ENCODE measurements around the gene FADS1. TPM values are rescaled to one million over a fixed set of nuclear protein-coding genes. Genes with fewer than 3 reads are reported as not detected.

FADS1 gene
- total RNA-seq, 1 donor from 2014 or later, result 155 TPM

GRCh38 chr11:61793829-61794204, 23.0 kb downstream of the FADS1 start:
- TF ChIP-seq, protein P1, sequence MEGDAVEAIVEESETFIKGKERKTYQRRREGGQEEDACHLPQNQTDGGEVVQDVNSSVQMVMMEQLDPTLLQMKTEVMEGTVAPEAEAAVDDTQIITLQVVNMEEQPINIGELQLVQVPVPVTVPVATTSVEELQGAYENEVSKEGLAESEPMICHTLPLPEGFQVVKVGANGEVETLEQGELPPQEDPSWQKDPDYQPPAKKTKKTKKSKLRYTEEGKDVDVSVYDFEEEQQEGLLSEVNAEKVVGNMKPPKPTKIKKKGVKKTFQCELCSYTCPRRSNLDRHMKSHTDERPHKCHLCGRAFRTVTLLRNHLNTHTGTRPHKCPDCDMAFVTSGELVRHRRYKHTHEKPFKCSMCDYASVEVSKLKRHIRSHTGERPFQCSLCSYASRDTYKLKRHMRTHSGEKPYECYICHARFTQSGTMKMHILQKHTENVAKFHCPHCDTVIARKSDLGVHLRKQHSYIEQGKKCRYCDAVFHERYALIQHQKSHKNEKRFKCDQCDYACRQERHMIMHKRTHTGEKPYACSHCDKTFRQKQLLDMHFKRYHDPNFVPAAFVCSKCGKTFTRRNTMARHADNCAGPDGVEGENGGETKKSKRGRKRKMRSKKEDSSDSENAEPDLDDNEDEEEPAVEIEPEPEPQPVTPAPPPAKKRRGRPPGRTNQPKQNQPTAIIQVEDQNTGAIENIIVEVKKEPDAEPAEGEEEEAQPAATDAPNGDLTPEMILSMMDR (IDR thresholded peaks at IDR 0.05; ENCODE audit: partially characterized antibody, unreplicated experiment), result no peak
- peaks cover 10% of the 10 kb centered on the region for H3K9me3 Mint-ChIP-seq (ENCODE audit: unreplicated experiment)
- no peak overlapping the region for H3K27ac Mint-ChIP-seq (ENCODE audit: unreplicated experiment)
- H3K27me3 Mint-ChIP-seq (ENCODE audit: unreplicated experiment), result peaks cover 13% of the 10 kb centered on the region
- H3K4me1 Mint-ChIP-seq (ENCODE audit: low read depth, unreplicated experiment), result peaks cover 9% of the 10 kb centered on the region
- peak overlapping the region; percentile 99 for H3K4me3 Mint-ChIP-seq (ENCODE audit: unreplicated experiment)
- no peaks in the 10 kb centered on the region for H3K36me3 Mint-ChIP-seq (ENCODE audit: unreplicated experiment)
- DNase-seq, result no peak

GRCh38 chr11:61793083-61793828, 23.5 kb downstream of the FADS1 start:
- Mint-ChIP-seq H3K36me3 (ENCODE audit: unreplicated experiment) (no peaks in the 10 kb centered on the region), H3K27me3 (ENCODE audit: unreplicated experiment) (peaks cover 13% of the 10 kb centered on the region), H3K4me3 (ENCODE audit: unreplicated experiment) (peak overlapping the region; percentile 99), H3K27ac (ENCODE audit: unreplicated experiment) (peak overlapping the region; percentile 81), H3K4me1 (ENCODE audit: low read depth, unreplicated experiment) (peaks cover 9% of the 10 kb centered on the region), H3K9me3 (ENCODE audit: unreplicated experiment) (peaks cover 10% of the 10 kb centered on the region)
- DNase-seq, result no peak
- TF ChIP-seq, protein P1 (IDR thresholded peaks at IDR 0.05; ENCODE audit: partially characterized antibody, unreplicated experiment), result no peak

DNA sequence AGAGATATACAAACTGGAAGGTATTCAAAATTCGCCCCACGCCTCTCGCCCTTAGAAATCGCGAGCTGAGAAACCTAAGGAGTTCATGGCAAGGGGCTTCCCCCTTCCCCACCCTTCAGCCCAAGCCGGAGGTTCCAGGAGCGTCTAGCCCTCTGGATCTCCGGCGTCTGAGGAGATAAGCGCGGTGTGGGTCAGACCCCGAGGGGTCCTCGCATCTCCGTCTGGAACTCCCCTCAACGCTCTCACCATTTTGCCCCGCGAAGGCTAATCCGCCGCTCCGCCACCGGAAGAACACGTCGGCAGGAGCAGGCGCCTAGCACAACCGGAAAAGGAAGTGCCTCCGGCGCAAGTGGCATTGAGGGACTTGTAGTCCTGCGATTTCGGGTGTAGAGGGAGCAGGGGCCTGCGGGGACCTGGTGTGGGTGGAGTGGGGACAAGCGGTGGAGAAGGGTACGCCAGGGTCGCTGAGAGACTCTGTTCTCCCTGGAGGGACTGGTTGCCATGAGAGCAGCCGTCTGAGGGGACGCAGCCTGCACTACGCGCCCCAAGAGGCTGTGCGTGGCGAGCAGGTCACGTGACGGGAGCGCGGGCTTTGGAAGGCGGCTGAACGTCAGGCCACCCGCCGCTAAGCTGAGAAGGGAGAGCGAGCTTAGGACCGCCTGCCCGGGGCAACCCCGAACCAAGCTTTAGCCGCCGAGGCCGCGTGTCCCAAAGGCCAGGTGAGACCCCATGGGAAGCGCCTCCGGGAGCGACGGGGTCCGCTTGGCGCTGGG, 24.3 kb downstream of the FADS1 start, which contains the start of the genes FEN1 and TMEM258:
Gene FEN1 (plus strand): TSS at position 602 of the 773 bp plus-strand sequence. CDS start 2,451 bp downstream, outside the sequence.
Gene TMEM258 (minus strand): TSS at position 290 of the 773 bp plus-strand sequence. CDS start 41 bp downstream, at position 249.
- peak; percentile 91 for DNase-seq
- Mint-ChIP-seq H3K9me3 (ENCODE audit: unreplicated experiment) (peaks cover 10% of the 10 kb centered on the region), H3K4me3 (ENCODE audit: unreplicated experiment) (peak within 1 kb of the TSS; percentile 99), H3K36me3 (ENCODE audit: unreplicated experiment) (no peaks in the 10 kb centered on the region), H3K27me3 (ENCODE audit: unreplicated experiment) (peaks cover 13% of the 10 kb centered on the region), H3K27ac (ENCODE audit: unreplicated experiment) (peak within 1 kb of the TSS; percentile 100), H3K4me1 (ENCODE audit: low read depth, unreplicated experiment) (peaks cover 9% of the 10 kb centered on the region)
- TF ChIP-seq, protein P1 (IDR thresholded peaks at IDR 0.05; ENCODE audit: partially characterized antibody, unreplicated experiment), result no peak

DNA sequence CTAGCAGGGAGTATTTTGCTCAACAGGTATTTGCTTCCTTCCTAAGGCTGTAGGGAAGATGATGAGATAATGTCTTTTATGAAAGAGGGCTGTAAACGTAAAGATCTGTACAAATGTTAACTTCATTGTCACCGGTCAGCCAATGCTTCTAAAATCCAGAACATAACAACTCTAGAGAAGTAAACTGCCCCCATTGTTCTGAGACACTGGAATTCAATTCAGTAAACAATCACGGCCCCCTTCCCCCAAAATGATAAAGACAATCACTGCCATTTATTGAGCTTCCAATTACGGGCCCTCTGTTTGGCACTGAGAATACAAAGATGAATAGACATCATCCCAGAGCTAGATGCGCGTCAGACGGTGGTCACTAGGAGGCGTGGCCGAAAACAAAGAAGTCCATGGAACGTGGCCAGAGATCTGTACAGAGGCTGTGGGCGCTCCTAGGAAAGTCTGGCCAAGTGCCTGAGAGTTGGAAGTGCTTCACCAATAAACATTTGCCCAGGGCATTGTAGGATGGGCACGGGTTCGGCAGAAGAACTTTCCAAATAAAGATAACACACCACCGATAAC, 25.0 kb downstream of the FADS1 start:
- DNase-seq, result peak; percentile 77
- peak overlapping the region; percentile 99 for H3K4me3 Mint-ChIP-seq (ENCODE audit: unreplicated experiment)
- TF ChIP-seq, protein P1 (IDR thresholded peaks at IDR 0.05; ENCODE audit: partially characterized antibody, unreplicated experiment), result no peak

More for the DNA sequence above, 25.0 kb downstream of the FADS1 start:
- Mint-ChIP-seq H3K27ac (ENCODE audit: unreplicated experiment) (peak overlapping the region; percentile 100), H3K4me1 (ENCODE audit: low read depth, unreplicated experiment) (peaks cover 9% of the 10 kb centered on the region), H3K9me3 (ENCODE audit: unreplicated experiment) (peaks cover 10% of the 10 kb centered on the region), H3K27me3 (ENCODE audit: unreplicated experiment) (peaks cover 13% of the 10 kb centered on the region), H3K36me3 (ENCODE audit: unreplicated experiment) (no peaks in the 10 kb centered on the region)

Data from glutamatergic neuron (in vitro differentiated cells).